ENCODE data around the gene FAM107B. TPM values are rescaled to one million over a fixed set of nuclear protein-coding genes. Genes with fewer than 3 reads are reported as not detected.

Gene FAM107B
- total and polyA plus RNA-seq, 2 donors (not counting 3 experiments of a cell fraction or from before 2014, with no cell fraction given): 39.2 to 176 TPM

DNA sequence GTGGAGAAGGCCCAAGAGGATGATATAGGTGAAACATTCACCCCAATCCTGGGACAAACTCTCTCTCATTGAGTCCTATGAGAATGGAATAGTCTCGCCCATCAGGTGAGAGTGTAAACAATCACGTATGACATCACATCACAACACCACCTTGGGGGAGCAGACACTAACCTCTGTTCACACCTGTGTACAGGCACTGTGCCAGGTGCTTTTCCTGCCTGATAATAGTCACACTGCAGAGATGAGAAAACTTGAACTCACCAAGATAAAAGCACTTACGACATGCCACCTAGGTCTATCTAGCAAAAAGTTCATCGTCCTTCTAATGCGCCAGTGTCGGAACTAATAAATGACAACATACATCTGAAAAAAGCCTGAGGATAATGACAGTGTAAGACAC is 187.8 kb downstream of the FAM107B start:
- Histone ChIP-seq H3K4me2 (ENCODE audit: insufficient read depth, low read length) (peak overlapping the region; percentile 71), H3K79me2 (ENCODE audit: control insufficient read depth, insufficient read depth, low read length) (peaks cover 83% of the 10 kb centered on the region), H3K27me3 (ENCODE audit: control insufficient read depth in 2 of 2, insufficient read depth in 2 of 2, low read length in 2 of 2) (no peaks in the 10 kb centered on the region), H4K20me1 (replicated peaks; ENCODE audit: control insufficient read depth, extremely low read depth, insufficient read depth, low read length) (no peaks in the 10 kb centered on the region), H3K9me1 (replicated peaks; ENCODE audit: control insufficient read depth, extremely low read depth, insufficient read depth, low read length) (no peaks in the 10 kb centered on the region), H3K9ac (replicated peaks; ENCODE audit: extremely low read depth, insufficient read depth, low read length) (no peak overlapping the region), H3K4me3 (replicated peaks in 1 of 3; ENCODE audit: insufficient read depth in 1 of 3, low read depth in 1 of 3, low read length in 3 of 3) (no peak overlapping the region), H3K4me1 (ENCODE audit: control insufficient read depth, extremely low read depth, insufficient read depth, low read length) (peaks cover 43% of the 10 kb centered on the region), H3K27ac (ENCODE audit: insufficient read depth, low read depth, low read length) (peak overlapping the region; percentile 99), H3K36me3 (ENCODE audit: control insufficient read depth in 2 of 2, extremely low read depth in 1 of 2, insufficient read depth in 2 of 2, low read length in 2 of 2) (peaks cover under 1 to 5% of the 10 kb centered on the region in 2 experiments), H2AFZ (ENCODE audit: low read depth, low read length) (no peak overlapping the region), H3K9me3 (replicated peaks; ENCODE audit: control insufficient read depth, insufficient read depth, low read length) (no peaks in the 10 kb centered on the region)
- FAIRE-seq: no peak
- dilution Hi-C loops (cut with MboI; ENCODE audit: extremely low pct_ligation_motif_present, low sequenced_read_pairs): no loop called here
- intact Hi-C loops (cut with micrococcal nuclease): loop anchor here (5.0 kb wide), 1 partner anchor 615 kb away; no protein-coding TSS in a partner anchor
- TF ChIP-seq, protein P1, sequence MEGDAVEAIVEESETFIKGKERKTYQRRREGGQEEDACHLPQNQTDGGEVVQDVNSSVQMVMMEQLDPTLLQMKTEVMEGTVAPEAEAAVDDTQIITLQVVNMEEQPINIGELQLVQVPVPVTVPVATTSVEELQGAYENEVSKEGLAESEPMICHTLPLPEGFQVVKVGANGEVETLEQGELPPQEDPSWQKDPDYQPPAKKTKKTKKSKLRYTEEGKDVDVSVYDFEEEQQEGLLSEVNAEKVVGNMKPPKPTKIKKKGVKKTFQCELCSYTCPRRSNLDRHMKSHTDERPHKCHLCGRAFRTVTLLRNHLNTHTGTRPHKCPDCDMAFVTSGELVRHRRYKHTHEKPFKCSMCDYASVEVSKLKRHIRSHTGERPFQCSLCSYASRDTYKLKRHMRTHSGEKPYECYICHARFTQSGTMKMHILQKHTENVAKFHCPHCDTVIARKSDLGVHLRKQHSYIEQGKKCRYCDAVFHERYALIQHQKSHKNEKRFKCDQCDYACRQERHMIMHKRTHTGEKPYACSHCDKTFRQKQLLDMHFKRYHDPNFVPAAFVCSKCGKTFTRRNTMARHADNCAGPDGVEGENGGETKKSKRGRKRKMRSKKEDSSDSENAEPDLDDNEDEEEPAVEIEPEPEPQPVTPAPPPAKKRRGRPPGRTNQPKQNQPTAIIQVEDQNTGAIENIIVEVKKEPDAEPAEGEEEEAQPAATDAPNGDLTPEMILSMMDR (IDR thresholded peaks at IDR 0.05; ENCODE audit: extremely low read depth in 1 of 2, insufficient read depth in 1 of 2, low read depth in 1 of 2, low read length in 2 of 2): no peak
- TF ChIP-seq POLR2AphosphoS5 (IDR thresholded peaks at IDR 0.05; ENCODE audit: insufficient read depth, low read depth, low read length): no peak
- TF ChIP-seq, protein P2, sequence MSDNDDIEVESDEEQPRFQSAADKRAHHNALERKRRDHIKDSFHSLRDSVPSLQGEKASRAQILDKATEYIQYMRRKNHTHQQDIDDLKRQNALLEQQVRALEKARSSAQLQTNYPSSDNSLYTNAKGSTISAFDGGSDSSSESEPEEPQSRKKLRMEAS (IDR thresholded peaks at IDR 0.05; ENCODE audit: insufficient read depth, insufficient read length): no peak
- no peak for TF ChIP-seq MYC (IDR thresholded peaks at IDR 0.05; ENCODE audit: low read depth, low read length)
- TF ChIP-seq EZH2 (IDR thresholded peaks at IDR 0.05; ENCODE audit: borderline replicate concordance, low read depth, low read length, severe bottlenecking): no peak
- TF ChIP-seq GATA2 (IDR thresholded peaks at IDR 0.05; ENCODE audit: insufficient read depth, insufficient read length, low read depth, low read length): no peak
- TF ChIP-seq JUN (IDR thresholded peaks at IDR 0.05; ENCODE audit: borderline replicate concordance, insufficient read depth, insufficient read length, low read depth): no peak
- TF ChIP-seq POLR2A (IDR thresholded peaks at IDR 0.05; ENCODE audit: low read depth, low read length): no peak
- TF ChIP-seq FOS (IDR thresholded peaks at IDR 0.05; ENCODE audit: borderline replicate concordance, insufficient read depth, low read length): no peak
- DNase-seq (ENCODE audit: low read depth, low spot score): no peak
- ChIA-PET CTCF (no interaction called here), POLR2A (no interaction called here)
- no TSS peak for BruUV-seq (replicated peaks)

Data from endothelial cell of umbilical vein (primary cell).